Measurements from ENCODE around the gene DHX30. TPM values are rescaled to one million over a fixed set of nuclear protein-coding genes. Genes with fewer than 3 reads are reported as not detected.

Gene DHX30
- total and polyA plus RNA-seq, 2 donors (not counting 1 experiment from before 2014, with no cell fraction given) = 27.4 to 47.1 TPM

DNA sequence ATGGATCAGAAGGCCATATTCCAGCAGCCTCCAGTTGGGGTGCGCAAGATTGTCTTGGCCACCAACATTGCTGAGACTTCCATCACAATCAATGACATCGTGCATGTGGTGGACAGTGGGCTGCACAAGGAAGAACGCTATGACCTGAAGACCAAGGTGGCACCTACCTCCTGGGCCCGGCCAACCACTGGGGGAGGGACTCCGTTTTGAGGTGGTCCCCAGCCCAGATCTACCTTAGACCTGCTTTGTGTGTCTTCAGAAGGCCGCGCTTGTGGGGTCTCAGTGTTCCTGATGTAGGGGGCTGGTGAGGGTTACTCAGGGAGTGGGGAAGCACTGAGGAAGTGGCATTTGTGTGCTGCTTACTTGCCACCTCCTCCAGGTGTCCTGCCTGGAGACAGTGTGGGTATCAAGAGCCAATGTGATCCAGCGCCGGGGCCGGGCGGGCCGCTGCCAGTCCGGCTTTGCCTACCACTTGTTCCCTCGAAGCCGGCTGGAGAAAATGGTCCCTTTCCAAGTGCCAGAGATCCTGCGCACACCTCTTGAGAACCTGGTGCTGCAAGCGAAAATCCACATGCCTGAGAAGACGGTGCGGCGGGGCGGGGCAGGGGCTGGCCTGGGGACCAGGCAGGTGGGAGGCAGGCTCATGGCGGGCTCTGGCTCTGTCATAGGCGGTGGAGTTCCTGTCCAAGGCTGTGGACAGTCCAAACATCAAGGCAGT, 45.0 kb downstream of the DHX30 start:
- no peak overlapping the region for H3K9ac ChIP-seq (ENCODE audit: insufficient read depth, low read length)
- H3K79me2 ChIP-seq (ENCODE audit: control insufficient read depth, insufficient read depth, low read length) = no peaks in the 10 kb centered on the region
- H2AFZ ChIP-seq (ENCODE audit: low read length) = no peak overlapping the region
- H3K4me1 ChIP-seq (ENCODE audit: control insufficient read depth, extremely low read depth, insufficient read depth, low read length) = no peaks in the 10 kb centered on the region
- H3K4me2 ChIP-seq (ENCODE audit: extremely low read depth, insufficient read depth, low read length) = no peak overlapping the region
- no peaks in the 10 kb centered on the region for H3K27me3 ChIP-seq (ENCODE audit: control insufficient read depth, insufficient read depth, low read length)
- DNase-seq (ENCODE audit: low read depth in 2 of 2) = no peak
- H3K4me3 ChIP-seq (replicated peaks in 1 of 4; ENCODE audit: control extremely low read depth in 1 of 4, insufficient read depth in 1 of 4, low read depth in 3 of 4, low read length in 4 of 4) = no peak overlapping the region
- H3K27ac ChIP-seq (ENCODE audit: insufficient read depth, low read length) = no peak overlapping the region
- no peaks in the 10 kb centered on the region for H3K9me3 ChIP-seq (ENCODE audit: control insufficient read depth, insufficient read depth, low read depth, low read length)
- H3K36me3 ChIP-seq (ENCODE audit: control insufficient read depth, insufficient read depth, low read length) = peaks cover 71% of the 10 kb centered on the region
- TF ChIP-seq CTCF (conservative IDR thresholded peaks at IDR 0.05 in 1 of 2, IDR thresholded peaks at IDR 0.05 in 1 of 2; ENCODE audit: low read depth in 1 of 2, low read length in 2 of 2) (no peak), EZH2 (IDR thresholded peaks at IDR 0.05; ENCODE audit: low read length, missing control alignments) (no peak)
- H4K20me1 ChIP-seq (ENCODE audit: control insufficient read depth, extremely low read depth, insufficient read depth, low read length) = no peaks in the 10 kb centered on the region

DNA sequence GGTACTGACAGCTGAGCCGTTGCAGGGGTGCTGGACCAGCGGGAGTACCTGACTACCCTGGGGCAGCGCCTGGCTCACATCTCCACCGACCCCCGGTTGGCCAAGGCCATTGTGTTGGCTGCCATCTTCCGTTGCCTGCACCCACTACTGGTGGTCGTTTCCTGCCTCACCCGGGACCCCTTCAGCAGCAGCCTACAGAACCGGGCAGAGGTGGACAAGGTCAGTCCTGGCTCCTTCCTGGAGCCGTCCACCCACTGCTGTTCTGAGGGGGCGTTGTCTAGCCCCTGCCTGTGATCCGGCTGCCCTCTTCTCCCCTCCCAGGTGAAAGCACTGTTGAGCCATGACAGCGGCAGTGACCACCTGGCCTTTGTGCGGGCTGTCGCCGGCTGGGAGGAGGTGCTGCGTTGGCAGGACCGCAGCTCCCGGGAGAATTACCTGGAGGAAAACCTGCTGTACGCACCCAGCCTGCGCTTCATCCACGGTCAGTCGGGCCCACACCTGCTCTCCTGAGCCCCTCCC, 45.7 kb downstream of the DHX30 start:
- H3K9me3 ChIP-seq (ENCODE audit: control insufficient read depth, insufficient read depth, low read depth, low read length) = no peaks in the 10 kb centered on the region
- H3K4me3 ChIP-seq (replicated peaks in 1 of 4; ENCODE audit: control extremely low read depth in 1 of 4, insufficient read depth in 1 of 4, low read depth in 3 of 4, low read length in 4 of 4) = no peak overlapping the region
- H3K27ac ChIP-seq (ENCODE audit: insufficient read depth, low read length) = no peak overlapping the region
- H3K79me2 ChIP-seq (ENCODE audit: control insufficient read depth, insufficient read depth, low read length) = no peaks in the 10 kb centered on the region
- no peak overlapping the region for H3K9ac ChIP-seq (ENCODE audit: insufficient read depth, low read length)
- peaks cover 72% of the 10 kb centered on the region for H3K36me3 ChIP-seq (ENCODE audit: control insufficient read depth, insufficient read depth, low read length)
- H4K20me1 ChIP-seq (ENCODE audit: control insufficient read depth, extremely low read depth, insufficient read depth, low read length) = no peaks in the 10 kb centered on the region
- H3K4me1 ChIP-seq (ENCODE audit: control insufficient read depth, extremely low read depth, insufficient read depth, low read length) = no peaks in the 10 kb centered on the region
- no peak overlapping the region for H3K4me2 ChIP-seq (ENCODE audit: extremely low read depth, insufficient read depth, low read length)
- no peaks in the 10 kb centered on the region for H3K27me3 ChIP-seq (ENCODE audit: control insufficient read depth, insufficient read depth, low read length)
- no peak overlapping the region for H2AFZ ChIP-seq (ENCODE audit: low read length)
- DNase-seq (ENCODE audit: low read depth in 2 of 2) = no peak
- TF ChIP-seq CTCF (conservative IDR thresholded peaks at IDR 0.05 in 1 of 2, IDR thresholded peaks at IDR 0.05 in 1 of 2; ENCODE audit: low read depth in 1 of 2, low read length in 2 of 2) (no peak), EZH2 (IDR thresholded peaks at IDR 0.05; ENCODE audit: low read length, missing control alignments) (no peak)

DNA sequence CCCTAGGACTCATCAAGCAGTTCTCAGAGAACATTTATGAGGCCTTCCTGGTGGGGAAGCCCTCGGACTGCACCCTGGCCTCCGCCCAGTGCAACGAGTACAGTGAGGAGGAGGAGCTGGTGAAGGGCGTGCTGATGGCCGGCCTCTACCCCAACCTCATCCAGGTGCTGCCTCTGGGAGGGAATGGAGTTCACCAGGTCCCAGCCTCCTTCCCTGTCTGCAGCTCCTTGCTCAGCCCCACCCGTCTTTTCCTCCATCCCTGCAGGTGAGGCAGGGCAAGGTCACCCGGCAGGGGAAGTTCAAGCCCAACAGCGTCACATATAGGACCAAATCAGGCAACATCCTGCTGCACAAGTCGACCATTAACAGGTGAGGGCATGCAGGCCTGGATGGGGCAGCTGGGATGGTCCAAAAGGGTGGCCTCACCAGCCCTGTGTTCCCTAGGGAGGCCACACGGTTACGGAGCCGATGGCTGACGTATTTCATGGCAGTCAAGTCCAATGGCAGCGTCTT, 46.3 kb downstream of the DHX30 start:
- H3K36me3 ChIP-seq (ENCODE audit: control insufficient read depth, insufficient read depth, low read length) = peaks cover 70% of the 10 kb centered on the region
- DNase-seq (ENCODE audit: low read depth in 2 of 2) = no peak
- H4K20me1 ChIP-seq (ENCODE audit: control insufficient read depth, extremely low read depth, insufficient read depth, low read length) = no peaks in the 10 kb centered on the region

More for the DNA sequence above, 46.3 kb downstream of the DHX30 start:
- Histone ChIP-seq H3K4me2 (ENCODE audit: extremely low read depth, insufficient read depth, low read length) (no peak overlapping the region), H3K9ac (ENCODE audit: insufficient read depth, low read length) (no peak overlapping the region), H2AFZ (ENCODE audit: low read length) (no peak overlapping the region), H3K4me1 (ENCODE audit: control insufficient read depth, extremely low read depth, insufficient read depth, low read length) (no peaks in the 10 kb centered on the region), H3K4me3 (replicated peaks in 1 of 4; ENCODE audit: control extremely low read depth in 1 of 4, insufficient read depth in 1 of 4, low read depth in 3 of 4, low read length in 4 of 4) (no peak overlapping the region), H3K27ac (ENCODE audit: insufficient read depth, low read length) (no peak overlapping the region), H3K27me3 (ENCODE audit: control insufficient read depth, insufficient read depth, low read length) (no peaks in the 10 kb centered on the region), H3K9me3 (ENCODE audit: control insufficient read depth, insufficient read depth, low read depth, low read length) (no peaks in the 10 kb centered on the region), H3K79me2 (ENCODE audit: control insufficient read depth, insufficient read depth, low read length) (no peaks in the 10 kb centered on the region)
- TF ChIP-seq CTCF (conservative IDR thresholded peaks at IDR 0.05 in 1 of 2, IDR thresholded peaks at IDR 0.05 in 1 of 2; ENCODE audit: low read depth in 1 of 2, low read length in 2 of 2) (no peak), EZH2 (IDR thresholded peaks at IDR 0.05; ENCODE audit: low read length, missing control alignments) (no peak)

Data from fibroblast of lung (primary cell).